HG03571 (cell line): ENCODE measurements around the gene FXN.
"Not testable (repeated sequence)": the region's sequence is repeated elsewhere in the genome, so short reads cannot be mapped to it uniquely, and the experiment has no call there.

Experiments used
- ATAC-seq: cut with Tn5 transposase; IDR thresholded peaks from one replicate; pipeline ENCODE4 v1.9.1; 2021; ENCODE audit not compliant: unreplicated experiment

The FXN gene

DNA sequence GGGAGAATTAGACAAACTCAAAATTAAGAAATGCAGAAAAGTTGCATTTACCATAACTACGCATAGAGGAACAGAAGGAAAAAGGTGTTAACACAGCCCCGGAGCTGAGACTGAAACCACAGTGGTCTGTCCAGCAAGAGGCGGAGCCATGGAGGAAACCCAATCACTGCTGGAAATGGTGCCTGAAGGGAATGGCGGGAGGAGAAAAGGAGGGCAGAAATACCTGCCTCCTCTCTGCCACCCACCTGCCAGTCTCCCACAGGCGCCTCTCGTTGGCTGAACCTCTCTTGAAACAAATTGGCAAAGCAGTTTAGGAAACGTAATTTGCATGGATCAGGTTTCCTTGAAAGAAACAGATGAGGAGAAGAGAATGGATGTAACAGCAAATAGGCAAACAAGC lies 11.9 kb upstream of the FXN start:
- no peak for ATAC-seq

DNA sequence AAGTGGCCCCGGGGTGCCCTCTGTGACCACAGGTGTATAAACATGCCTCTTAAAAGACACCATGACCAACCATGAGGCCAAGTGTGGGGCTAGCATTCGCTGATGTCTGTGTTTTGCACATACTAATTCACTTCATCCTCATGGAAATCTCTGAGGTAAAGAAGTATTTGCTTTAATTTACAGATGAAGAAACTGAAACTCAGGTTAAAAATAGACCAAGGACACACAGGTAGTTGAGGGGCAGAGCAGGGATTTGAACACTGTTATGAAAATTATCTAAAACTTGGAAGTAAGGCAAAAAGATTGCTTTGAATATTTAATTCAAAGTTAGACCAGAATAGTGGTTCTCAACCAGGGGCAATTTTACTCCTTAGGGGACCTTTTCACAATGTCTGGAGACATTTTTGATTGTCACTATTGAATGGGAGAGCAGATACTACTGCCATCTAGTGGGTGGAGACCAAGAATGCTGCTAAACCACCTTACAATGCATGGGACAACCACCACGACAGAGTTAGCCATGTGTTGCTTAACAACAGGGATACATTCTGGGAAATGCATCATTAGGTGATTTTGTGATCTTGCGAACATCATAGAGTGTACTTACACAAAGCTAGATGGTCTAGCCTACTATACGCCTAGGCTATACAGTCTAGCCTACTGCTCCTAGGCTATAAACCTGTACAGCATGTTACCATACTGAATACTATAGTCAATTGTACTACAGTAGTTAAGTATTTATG lies 8.0 kb upstream of the FXN start:
- peak; percentile 81 for ATAC-seq

GRCh38 chr9:69028754-69029153 lies 6.8 kb upstream of the FXN start:
- ATAC-seq = no peak

DNA sequence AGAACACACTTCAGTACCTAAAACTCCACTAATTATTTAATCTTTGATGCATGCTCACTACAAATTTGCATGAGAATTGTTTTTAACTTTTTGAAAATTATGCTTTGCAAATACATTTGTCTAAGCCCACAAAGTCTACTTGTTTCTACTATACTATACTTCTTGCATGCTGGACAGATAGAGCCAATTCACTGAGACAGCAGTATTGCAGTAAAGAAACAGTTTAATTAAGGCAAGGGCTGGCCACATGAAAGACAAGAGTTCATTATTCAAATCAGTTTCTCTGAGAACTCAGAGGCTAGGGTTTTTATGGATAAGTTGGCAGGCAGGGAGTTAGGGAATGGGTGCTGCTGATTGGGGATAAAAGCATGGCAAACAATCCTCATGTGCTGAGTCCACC lies 6.0 kb upstream of the FXN start:
- ATAC-seq = no peak

DNA sequence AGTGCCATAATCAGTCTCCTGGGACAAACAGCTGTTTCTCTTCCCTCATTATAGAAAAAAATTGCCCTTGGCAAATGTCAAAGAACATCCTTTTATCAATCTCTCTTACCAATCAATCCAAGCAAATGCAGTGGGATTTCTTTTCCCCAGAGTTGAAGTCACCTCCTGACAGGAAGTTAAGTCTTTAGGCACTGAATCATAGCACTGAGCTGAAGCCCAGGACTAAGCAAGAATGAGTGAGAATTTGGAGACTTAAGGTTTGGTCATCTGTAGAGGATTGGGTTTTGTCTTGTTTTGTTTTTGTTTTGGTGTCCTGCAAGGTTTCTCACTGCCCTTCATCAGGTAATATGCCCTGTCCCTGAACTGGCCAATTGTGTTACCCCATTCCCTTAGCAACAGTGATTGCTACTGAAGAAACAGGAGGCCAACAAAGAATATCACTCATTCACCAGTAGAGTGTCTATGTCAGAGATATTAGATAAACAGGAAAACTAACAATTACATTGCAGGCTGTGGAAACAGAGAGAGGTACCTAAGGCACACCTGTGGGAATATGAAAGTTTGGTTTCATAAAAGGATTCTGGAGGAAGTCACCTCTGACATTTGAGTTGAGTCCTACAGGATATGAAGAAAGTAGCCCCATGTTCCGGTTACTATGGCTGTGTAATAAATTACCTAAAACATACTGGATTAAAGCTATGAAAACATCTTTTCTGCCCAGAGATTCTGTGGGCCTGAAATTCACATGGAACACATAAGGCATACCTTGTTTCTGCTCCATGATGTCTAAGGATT lies 4.5 kb upstream of the FXN start:
- no peak for ATAC-seq

- no peak for ATAC-seq
Observed at GRCh38 chr9:69034071-69034470, 1.5 kb upstream of the FXN start.

DNA sequence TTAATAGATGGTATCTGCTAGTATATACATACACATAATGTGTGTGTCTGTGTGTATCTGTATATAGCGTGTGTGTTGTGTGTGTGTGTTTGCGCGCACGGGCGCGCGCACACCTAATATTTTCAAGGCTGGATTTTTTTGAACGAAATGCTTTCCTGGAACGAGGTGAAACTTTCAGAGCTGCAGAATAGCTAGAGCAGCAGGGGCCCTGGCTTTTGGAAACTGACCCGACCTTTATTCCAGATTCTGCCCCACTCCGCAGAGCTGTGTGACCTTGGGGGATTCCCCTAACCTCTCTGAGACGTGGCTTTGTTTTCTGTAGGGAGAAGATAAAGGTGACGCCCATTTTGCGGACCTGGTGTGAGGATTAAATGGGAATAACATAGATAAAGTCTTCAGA lies 757 bp downstream of the FXN start:
- peak; percentile 7 for ATAC-seq

DNA sequence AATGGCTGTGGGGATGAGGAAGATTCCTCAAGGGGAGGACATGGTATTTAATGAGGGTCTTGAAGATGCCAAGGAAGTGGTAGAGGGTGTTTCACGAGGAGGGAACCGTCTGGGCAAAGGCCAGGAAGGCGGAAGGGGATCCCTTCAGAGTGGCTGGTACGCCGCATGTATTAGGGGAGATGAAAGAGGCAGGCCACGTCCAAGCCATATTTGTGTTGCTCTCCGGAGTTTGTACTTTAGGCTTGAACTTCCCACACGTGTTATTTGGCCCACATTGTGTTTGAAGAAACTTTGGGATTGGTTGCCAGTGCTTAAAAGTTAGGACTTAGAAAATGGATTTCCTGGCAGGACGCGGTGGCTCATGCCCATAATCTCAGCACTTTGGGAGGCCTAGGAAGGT lies 1.2 kb downstream of the FXN start:
- no peak for ATAC-seq

DNA sequence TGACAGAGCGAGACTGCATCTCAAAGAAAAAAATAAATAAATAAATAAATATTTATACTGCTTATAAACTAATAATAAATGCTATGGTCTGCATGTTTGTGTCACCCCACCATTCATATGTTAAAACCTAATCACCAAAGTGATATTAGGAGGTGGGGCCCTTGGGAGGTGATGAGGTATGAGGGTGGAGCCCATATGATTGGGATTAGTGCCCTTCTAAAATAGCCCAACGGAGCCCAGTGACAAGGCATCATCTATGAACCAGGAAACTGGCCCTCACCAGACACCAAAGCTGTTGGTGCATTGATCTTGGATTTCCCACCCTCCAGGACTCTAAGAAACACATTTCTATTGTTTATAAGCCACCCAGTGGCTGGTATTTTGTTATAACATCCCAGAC lies 5.1 kb downstream of the FXN start:
- no peak for ATAC-seq

DNA sequence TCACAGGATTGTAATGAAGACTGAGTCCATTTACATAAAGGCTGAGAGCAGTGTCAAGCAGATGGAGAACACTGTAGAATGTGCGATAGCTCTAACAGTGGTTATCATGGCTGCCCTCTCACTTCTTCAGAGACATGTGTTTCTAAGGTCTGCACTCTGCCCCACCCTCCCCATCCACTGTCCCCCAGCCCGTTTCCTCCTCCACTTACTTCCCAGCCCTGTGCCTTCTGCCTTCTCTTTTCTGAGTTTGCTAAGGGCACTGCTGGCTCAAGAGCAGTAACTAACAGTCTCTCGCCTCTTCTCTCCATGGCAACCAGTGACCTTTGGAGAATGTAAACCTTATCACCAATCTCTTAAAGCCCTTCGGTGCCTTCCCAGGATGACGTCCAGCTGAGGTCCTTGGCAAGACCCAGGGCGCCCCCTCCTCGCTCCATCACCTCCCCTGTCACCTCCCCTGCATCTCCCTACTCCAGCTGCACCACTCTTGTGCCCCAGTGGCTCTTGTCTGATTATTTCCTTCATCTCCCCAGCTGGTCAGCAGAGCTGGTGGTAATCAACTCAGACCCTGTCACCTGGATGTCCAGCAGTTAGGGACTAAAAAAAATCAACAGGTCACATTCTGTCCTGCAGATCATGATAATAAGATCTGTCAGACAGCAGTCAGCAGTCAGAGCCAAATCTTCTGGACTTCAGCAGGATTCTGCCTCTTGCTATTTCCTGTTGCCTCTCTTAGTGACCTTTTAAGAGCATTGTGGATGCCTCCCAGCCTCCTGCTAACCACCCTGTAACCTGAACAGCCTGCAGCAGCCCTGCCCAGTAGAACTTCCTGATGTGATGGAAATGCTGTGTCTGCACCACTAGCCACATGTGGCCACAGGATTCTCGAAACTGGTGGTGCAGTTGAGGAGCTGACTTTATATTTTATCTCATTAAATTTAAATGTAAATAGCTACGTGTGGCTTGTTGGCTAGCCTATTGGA lies 9.0 kb downstream of the FXN start:
- no peak for ATAC-seq

GRCh38 chr9:69045821-69046220 lies 10.3 kb downstream of the FXN start:
- no peak for ATAC-seq

GRCh38 chr9:69046723-69047122 lies 11.2 kb downstream of the FXN start:
- ATAC-seq = no peak

DNA sequence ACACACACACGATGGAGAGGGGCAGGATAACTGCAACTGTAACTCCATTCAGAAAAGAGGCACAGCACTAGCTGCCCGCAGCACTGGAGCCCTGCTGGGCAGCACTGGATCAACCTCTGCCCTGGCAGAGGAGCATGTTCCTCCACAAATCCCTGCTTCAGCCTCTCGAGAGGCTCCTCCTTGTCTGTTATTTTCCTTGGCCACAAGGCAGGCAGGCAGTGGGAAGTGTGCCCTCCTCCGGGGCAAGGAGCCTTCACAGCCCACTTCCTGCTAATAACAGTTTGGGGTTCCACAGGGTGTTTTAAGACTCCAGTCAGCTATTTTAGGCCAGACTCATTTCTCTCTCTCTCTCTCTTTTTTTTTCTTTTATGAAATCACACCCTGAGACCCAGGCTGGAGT lies 11.8 kb downstream of the FXN start:
- ATAC-seq = no peak

GRCh38 chr9:69049094-69049493 lies 13.5 kb downstream of the FXN start:
- no peak for ATAC-seq

DNA sequence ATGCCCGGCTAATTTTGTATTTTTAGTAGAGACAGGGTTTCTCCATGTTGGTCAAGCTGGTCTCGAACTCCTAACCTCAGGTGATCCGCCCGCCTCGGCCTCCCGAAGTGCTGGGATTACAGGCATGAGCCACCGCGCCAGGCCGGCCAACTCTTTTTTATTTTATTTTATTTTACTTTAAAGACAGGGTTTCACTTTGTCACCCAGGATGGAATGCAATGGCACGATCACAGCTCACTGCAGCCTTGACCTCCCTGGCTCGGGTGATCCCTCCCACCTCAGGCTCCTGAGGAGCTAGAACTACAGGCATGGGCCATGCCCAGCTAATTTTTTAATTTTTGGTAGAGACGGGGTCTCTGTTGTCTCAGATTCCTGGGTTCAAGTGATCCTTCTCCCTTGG lies 15.4 kb downstream of the FXN start:
- not testable (repeated sequence) for ATAC-seq

- ATAC-seq = no peak
Observed at GRCh38 chr9:69054989-69055388, 19.4 kb downstream of the FXN start.

DNA sequence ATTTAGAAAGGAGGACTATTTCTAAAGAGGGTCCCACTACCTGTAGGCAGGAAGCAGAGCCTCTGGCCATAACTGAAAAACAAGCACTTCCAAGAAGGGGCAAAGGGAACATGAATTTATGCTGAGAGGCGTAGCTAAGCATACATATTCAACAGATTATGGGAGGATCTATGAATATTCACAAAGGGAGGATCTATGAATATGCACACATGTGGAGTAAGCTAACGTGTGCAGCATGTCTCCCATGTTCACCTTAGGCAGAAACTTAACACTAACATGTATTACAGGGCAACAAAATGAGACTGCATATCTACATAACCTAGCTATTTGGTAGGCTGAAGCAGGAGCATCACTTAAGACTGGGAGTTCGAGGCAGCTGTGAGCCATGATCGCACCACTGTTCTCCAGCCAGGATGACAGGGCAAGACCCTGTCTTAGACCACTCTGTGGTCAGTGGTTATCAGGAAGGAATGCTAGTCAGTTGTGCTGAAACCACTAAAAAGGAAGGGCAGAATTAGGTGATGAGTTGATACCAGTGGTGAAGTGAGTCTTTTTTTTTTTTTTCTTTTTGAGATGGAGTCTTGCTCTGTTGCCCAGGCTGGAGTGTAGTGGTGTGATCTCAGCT lies 20.8 kb downstream of the FXN start:
- no peak for ATAC-seq

- no peak for ATAC-seq
Observed at GRCh38 chr9:69058101-69058500, 22.5 kb downstream of the FXN start.

- ATAC-seq = no peak
Observed at GRCh38 chr9:69060766-69061165, 25.2 kb downstream of the FXN start.

DNA sequence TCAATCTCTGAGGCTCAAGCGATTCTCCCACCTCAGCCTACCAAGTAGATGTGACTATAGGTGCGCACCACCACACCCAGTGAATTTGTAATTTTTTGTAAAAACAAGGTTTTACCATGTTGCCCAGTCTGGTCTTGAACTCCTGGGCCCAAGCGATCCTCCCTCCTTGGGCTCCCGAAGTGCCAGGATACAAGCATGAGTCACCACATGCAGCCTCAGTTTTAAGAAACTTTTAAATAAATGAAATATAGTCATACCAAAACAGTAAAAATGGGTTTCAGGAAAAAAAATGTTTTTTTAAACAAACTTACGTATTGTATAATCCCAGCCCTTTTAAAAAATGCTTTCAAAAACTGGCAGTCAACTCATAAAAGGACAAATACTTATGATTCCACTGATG lies 26.6 kb downstream of the FXN start:
- ATAC-seq = no peak

DNA sequence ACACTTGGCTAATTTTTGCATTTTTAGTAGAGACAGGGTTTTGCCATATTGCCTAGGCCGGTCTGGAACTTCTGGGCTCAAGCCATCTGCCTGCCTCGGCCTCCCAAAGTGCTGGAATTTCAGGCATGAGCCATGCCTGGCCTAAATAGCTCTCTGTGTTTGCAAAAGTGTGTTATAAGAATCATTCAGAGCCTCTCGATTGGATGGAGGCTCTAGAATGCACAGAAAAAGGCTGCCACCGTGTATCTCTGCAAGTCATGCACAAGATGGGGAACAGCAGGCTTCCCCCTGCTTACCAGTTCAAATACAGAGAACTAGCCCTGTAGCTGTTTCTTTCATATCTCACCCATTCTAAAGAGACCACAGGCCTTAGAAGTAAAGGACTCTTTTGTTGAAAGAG lies 28.3 kb downstream of the FXN start:
- ATAC-seq = no peak
